Thyroid gland (tissue), 4 donors: ENCODE measurements around the gene TMEM145.

Experiments used
- CTCF ChIP-seq, 6 experiments: fragments of 200-600 bp in 3 of 6; fragments of 450-650 bp in 3 of 6; sonication (generic) in 3 of 6; IDR thresholded peaks; one replicate each; pipeline ENCODE4 v1.5.1; 2016 to 2019; ENCODE audit warnings: antibody characterized with exemption in 6 of 6, mild to moderate bottlenecking in 2 of 6, inconsistent platforms in 1 of 6, moderate library complexity in 1 of 6
- POLR2A ChIP-seq, 2 donors: fragments of 450-650 bp; IDR thresholded peaks; one replicate each; pipeline ENCODE4 v1.6.1; 2017; ENCODE audit warnings: antibody characterized with exemption in 2 of 2, mild to moderate bottlenecking in 2 of 2, moderate library complexity in 1 of 2

DNA sequence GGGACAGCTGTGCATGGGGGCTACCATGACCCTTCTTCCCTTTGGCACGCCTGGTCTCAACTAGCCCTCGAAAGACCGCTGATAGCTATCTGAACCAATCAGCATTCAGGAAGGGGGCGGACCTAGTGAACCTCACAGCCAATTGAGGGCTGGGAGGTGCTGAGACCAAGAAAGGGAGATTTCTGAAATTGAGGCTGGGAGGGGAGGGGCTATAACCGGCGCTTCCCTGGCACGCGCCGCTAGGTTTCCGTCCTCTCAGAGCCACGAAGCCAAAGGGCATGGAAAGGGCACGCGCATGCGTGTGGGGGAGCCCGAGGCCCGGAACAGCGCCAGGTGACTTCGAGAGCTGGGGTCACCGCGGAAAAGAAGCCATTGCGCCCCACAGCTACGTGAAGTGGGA, 6.5 kb upstream of the TMEM145 start:
- TF ChIP-seq POLR2A (IDR thresholded peaks at IDR 0.05) = no peak
- no peak for TF ChIP-seq CTCF (IDR thresholded peaks at IDR 0.05)
